Stimulated activated CD4-positive, alpha-beta T cell treated with anti-CD3 and anti-CD28 coated beads, Interleukin-2, amount 100 ng/mL, for 4 hours (primary cell): ENCODE data around the gene FOXL1.

ENCODE experiments used
- DNase-seq: peaks from one replicate; pipeline ENCODE4 v3.0.0-alpha.2; 2020; ENCODE audit warnings: low read depth

The FOXL1 gene

GRCh38 chr16:86608301-86608747 lies 30.0 kb downstream of the FOXL1 start:
- DNase-seq: no peak

- DNase-seq: no peak
Observed at GRCh38 chr16:86609115-86609514, 30.8 kb downstream of the FOXL1 start.

GRCh38 chr16:86609661-86610060 lies 31.3 kb downstream of the FOXL1 start:
- DNase-seq: no peak

DNA sequence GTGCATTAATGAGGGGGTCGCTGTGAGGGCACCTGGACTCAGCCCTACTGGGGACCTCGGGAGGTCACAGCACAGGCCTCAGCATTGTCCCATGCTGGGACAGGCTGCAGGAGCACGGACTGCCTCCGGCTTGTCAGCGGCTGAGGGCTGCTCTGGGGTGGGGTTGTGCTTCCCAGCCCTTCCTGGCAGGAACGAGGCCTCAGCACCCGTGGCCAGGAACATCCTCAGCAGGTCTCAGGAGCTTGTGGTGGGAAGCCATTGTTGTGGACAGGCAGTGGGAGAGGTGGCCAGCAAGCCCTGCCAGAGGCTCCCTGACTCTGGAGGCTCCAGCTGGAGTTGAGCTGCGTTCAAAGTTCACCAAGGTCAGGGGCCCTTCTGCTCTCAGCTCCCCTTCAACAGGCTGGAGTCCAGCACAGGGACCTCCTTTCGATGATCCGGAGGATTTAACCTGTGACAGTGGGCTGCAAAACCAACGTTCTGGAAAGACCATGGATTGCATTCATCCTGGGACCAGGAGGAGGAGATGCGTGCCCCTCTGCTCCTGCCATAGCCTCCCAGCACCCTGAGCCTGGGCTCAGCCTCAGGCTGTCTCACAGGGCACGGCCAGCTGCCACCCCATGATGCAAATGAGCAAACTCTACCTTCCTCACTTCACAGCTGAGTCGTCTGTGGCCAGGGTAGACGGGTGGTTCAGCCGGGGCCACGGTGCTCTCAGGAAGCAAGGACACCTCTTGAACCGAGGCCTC lies 32.6 kb downstream of the FOXL1 start:
- DNase-seq: no peak

GRCh38 chr16:86611525-86611855 lies 33.1 kb downstream of the FOXL1 start:
- DNase-seq: no peak

DNA sequence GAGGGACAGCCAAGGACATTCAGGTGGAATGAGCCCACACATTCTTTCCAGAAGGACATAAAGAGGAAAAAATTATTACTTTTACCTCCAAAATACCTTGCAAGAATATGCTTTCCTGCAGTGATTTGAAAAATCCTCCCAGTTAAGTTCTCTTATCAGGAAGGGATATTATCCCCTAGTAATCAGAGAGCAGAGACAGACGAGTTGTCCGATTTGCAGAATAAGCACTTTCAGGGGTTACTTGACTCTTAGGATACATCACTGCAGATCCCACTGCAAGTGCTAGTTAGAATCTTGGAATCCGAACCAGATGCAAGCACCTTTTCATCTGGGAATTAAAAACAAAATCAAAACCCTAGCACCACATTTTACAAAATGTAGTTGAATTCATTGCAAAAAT lies 33.6 kb downstream of the FOXL1 start:
- DNase-seq: no peak

- DNase-seq: no peak
Observed at GRCh38 chr16:86614699-86615098, 36.4 kb downstream of the FOXL1 start.

DNA sequence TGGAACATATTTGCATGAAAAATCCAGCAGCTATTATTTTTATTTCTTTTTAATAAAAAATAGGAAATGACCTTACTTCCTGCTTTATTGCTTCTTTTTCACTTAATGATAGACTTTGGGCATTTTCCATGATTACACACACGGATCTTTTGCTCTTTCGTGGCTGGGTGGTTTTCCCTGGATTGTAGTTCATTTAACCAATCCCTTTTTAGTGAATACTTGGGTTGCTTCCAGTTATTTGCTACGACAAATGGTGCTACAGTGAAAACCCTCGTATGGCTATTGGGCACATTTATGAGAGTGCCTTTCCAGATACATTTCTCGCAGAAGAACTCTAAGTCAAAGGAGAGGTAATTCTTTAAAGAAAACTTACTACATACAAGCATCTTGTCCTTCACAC lies 38.6 kb downstream of the FOXL1 start:
- DNase-seq: no peak

DNA sequence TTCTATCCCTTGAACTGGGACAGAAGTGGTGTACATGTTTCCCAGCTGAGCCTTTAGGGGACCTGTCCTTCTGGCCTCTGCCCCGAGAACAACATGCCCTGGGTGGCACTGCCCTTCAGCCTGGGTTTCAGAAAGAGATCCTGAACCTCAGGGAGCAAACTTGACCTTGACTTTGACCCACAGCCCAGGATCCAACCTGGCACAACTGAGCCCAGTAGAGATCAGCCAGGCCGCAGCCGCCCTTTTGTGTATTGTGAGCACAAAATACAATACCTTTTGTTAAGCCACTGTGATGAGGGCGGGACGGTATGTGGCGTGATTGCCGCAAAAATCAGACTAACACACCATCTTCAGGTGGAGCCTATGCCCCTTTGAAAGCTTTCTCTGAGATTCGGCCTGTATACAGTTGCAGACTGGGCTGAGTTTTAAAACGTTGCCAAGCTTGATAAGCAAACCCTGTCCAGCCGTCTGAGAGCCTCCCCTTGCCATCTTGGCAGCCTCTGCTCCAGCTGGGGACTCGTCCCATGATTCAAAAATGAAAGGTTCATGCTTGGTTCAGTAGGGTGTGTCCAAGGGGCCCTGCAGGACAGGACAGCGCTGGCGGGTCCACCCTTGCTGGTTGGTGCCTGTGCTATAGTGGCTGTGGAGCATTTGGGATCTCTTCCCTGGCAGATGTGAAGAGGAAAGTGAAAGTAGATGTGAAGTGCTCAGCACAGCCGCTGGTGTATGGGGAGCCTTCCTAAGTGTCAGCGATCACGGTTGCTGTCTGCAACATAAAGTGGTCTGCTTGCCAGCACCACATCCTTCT lies 40.3 kb downstream of the FOXL1 start:
- no peak for DNase-seq

- no peak for DNase-seq
Observed at GRCh38 chr16:86619239-86619794, 41.0 kb downstream of the FOXL1 start.

DNA sequence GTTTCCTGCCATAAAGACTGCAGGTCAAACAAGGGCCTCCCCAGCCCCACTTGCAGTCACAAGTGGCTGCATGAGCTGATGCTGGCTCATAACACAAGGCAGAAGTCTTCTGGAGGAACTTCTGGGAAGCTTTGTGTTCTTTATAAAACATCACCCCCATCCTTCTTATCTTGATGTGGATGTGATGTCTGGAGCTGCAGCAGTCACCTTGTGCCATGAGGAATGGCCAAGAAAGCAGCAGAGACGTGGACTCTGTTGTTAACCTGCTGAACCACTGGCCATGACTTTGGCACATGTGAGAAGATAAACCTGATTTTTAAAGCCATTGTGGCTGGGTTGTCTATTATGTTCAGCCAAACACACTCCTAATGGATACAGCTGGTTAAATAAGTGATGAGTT lies 41.8 kb downstream of the FOXL1 start:
- no peak for DNase-seq

GRCh38 chr16:86621966-86622365 lies 43.6 kb downstream of the FOXL1 start:
- DNase-seq: no peak

DNA sequence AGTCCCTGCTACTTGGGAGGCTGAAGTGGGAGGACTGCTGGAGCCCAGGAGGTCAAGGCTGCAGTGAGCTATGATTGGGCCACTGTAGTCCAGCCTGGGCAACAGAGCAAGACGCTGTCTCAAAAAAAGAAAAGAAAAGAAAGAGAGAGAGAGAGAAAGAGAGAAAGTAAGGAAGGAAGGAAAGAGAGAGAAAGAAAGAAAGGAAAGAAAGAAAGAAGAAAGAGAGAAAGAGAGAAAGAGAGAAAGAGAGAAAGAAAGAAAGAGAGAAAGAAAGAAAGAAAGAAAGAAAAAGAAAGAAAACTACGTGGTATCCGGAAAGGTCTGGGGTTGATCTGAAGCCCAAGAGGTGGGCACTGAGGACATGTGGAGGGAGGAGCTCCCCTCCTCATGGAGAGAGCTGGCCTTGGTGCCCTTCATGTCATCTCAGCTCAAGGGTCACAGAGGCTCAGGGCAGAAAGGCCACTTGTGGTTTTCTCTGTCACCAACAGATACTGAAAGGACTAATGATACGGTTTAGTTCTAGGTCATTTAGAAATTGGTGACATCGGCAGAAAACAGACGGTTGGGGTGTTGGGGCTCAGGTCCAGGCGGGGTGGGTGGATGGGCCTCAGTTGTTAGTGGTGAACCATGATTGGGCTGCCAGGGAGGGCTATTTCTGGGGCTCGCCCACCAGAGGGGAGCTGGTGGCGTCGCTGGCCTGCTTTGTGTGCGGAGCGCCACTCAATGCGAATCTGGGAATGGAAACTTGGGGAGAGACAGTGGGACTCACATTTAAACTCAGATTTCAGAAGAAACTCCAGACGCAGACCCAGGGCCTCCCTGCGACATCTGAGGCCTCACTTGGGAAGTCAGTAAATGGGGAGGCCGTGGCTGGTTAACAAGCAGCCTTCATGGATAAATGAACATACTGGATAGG lies 44.6 kb downstream of the FOXL1 start:
- no peak for DNase-seq

DNA sequence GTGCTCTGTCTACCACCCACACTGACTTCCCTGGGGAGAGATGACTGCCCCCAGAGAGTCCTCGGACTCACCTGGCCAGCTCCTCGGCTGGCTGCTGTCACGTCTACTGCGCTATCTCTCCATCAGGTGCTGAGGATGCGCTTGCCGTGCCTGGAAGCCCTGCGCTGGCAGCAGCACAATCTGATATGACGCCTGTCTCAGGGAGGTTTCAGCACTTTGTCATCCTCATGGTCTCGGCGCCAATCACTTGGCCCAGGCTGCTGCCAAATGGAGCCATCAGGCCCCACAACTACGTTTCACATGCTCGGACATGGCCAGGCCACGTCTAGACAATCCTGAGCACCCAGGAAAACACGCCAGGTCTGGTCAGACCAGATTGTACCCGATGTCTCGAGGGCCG lies 46.7 kb downstream of the FOXL1 start:
- DNase-seq: no peak

GRCh38 chr16:86625821-86626220 lies 47.5 kb downstream of the FOXL1 start:
- no peak for DNase-seq

GRCh38 chr16:86626284-86626683 lies 47.9 kb downstream of the FOXL1 start:
- DNase-seq: no peak

DNA sequence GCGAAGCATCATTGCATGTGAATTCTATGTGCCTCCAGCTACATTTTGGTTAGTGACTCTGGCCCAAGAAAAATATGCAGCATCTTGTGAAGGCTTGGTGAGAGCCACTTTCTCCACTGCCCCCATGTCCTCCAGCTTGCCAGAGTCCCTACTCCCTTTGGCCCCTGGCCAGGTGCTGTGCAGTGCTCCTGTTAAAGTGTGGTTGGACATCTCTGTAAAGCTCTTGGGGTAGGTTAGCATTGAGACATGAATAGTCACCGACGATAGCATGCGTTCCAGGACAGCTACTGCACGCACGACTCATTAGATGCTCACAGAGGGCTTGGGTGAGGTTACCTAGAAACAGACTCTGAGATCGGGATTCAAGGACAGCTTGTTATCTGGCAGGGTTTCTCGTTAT lies 48.6 kb downstream of the FOXL1 start:
- DNase-seq: no peak

GRCh38 chr16:86628614-86629013 lies 50.3 kb downstream of the FOXL1 start:
- no peak for DNase-seq

DNA sequence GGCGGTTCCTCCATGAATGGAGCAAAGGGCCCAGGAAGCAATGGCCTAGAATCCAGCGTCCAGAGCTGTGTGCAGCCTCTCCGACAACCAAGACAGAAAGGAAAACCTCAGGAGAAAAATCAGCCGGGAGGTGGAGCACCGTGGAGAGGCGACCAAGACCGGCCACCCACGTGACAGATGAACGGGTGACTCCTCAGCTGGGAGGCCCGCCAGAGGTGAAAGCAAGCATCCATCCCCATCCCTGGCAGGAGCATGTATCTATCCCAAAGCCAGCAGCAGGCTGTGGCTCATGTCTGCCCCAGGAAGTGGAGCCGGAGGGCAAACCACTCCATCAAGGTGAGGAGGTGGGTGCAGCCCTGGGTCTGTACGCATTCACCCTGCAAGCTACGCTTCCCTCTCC lies 52.1 kb downstream of the FOXL1 start:
- no peak for DNase-seq

DNA sequence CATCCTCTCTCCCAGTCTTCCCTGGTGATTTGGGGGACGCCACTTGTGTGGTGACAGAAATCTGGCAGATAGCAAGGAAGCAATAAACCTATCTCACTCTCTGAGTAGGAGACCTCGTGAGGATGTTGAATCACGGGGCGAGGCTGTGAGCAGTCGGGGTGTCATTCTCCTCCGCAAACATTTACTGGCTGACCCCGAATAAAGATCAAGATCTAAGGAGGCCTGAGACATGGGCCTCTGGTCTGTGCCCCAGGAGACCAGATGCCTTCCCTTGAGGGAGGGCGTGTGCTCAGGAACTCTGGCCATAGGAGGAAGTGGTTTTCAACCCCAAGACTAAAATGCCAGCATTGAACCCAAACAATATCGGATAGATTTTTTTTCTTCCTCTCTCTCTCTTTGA lies 53.1 kb downstream of the FOXL1 start:
- DNase-seq: no peak
